ENCODE data around the gene TRIO. TPM values are rescaled to one million over a fixed set of nuclear protein-coding genes. Genes with fewer than 3 reads are reported as not detected.

TRIO gene
- total and polyA plus RNA-seq, 2 of the 8 experiments (the other 6 are each of a cell fraction or from before 2014, with no cell fraction given) = 35.1 to 69.1 TPM

- H2BK12ac ChIP-seq (ENCODE audit: low read depth, low read length) = no peak overlapping the region
- H2AFZ ChIP-seq (ENCODE audit: low read length) = no peak overlapping the region
- H3K4me1 ChIP-seq (replicated peaks in 1 of 4; ENCODE audit: control insufficient read depth in 3 of 4, insufficient read depth in 4 of 4, low read length in 3 of 4) = peaks cover 0 to 14% (median 10%) of the 10 kb centered on the region in 4 experiments; a peak in 3 of 7 replicates
- no peak overlapping the region for H3K4me2 ChIP-seq (ENCODE audit: insufficient read depth in 1 of 2, low read depth in 2 of 2, low read length in 2 of 2)
- POLR2A ChIA-PET (ENCODE audit: partially characterized antibody) = no interaction called here
- H4K20me1 ChIP-seq (replicated peaks in 1 of 2; ENCODE audit: control insufficient read depth in 1 of 2, insufficient read depth in 2 of 2, low read length in 2 of 2) = peaks cover 2 to 9% of the 10 kb centered on the region in 2 experiments
- H3K79me1 ChIP-seq (ENCODE audit: low read depth, low read length) = peaks cover 16% of the 10 kb centered on the region
- no peak for DNase-seq (ENCODE audit: low read depth in 1 of 2, low spot score in 2 of 2)
- no peak overlapping the region for H3K23ac ChIP-seq (ENCODE audit: insufficient read length)
- peaks cover 11 to 98% of the 10 kb centered on the region in 2 experiments for H3K79me2 ChIP-seq (ENCODE audit: control insufficient read depth in 1 of 2, insufficient read depth in 2 of 2, low read length in 2 of 2)
- WGBS, 2 experiments (ENCODE audit: extremely low coverage in 1 of 2, insufficient coverage in 1 of 2, insufficient read length in 1 of 2, insufficient replicate concordance in 2 of 2, low coverage in 1 of 2, low lambda C conversion rate in 2 of 2, missing lambda C conversion rate in 1 of 2) = 86% methylated on average over 7 of the region's 7 CpGs; no CpG with 5 or more reads in 1 of the 2 experiments
- H2BK20ac ChIP-seq (ENCODE audit: low read length) = no peak overlapping the region
- no peak overlapping the region for H4K8ac ChIP-seq (ENCODE audit: extremely low read depth, insufficient read depth, low read length)
- no peak overlapping the region for H3K14ac ChIP-seq (ENCODE audit: insufficient read length)
- no peak overlapping the region for H2BK120ac ChIP-seq (replicated peaks; ENCODE audit: low read depth, low read length)
- no peak overlapping the region for H3K27ac ChIP-seq (ENCODE audit: low read depth, low read length)
- CTCF ChIA-PET (ENCODE audit: partially characterized antibody) = interaction anchor here (1.3 kb wide), 1 partner anchor 15 kb away, joined by 3 read pairs; no protein-coding TSS in a partner anchor
- H3K4ac ChIP-seq (replicated peaks; ENCODE audit: insufficient read length, low read depth, low read length) = no peak overlapping the region
- no peaks in the 10 kb centered on the region for H3K9me3 ChIP-seq (ENCODE audit: insufficient read depth in 2 of 2, low read depth in 1 of 2, low read length in 1 of 2)
- H3K18ac ChIP-seq (ENCODE audit: extremely low read depth, low read length) = no peak overlapping the region
- no peaks in the 10 kb centered on the region; the same call in 1 of the 2 replicates for H3K23me2 ChIP-seq (ENCODE audit: low read depth, low read length)
- H3K4me3 ChIP-seq (ENCODE audit: extremely low read depth in 1 of 4, insufficient read depth in 2 of 4, low read depth in 3 of 4, low read length in 4 of 4) = no peak overlapping the region
- no peak overlapping the region for H2BK5ac ChIP-seq (ENCODE audit: low read depth, low read length)
- no peak overlapping the region for H4K91ac ChIP-seq (replicated peaks; ENCODE audit: insufficient read length, low read length)
- H3K56ac ChIP-seq (replicated peaks; ENCODE audit: insufficient read length, low read depth, low read length) = no peak overlapping the region
- H3K36me3 ChIP-seq (ENCODE audit: control insufficient read depth in 2 of 4, insufficient read depth in 4 of 4, low read length in 3 of 4) = no peaks in the 10 kb centered on the region
- H2AK5ac ChIP-seq (ENCODE audit: low read depth, low read length) = no peak overlapping the region
- H3K27me3 ChIP-seq (replicated peaks in 1 of 4; ENCODE audit: control insufficient read depth in 3 of 4, extremely low read depth in 1 of 4, insufficient read depth in 3 of 4, low read length in 3 of 4) = no peaks in the 10 kb centered on the region
- H4K5ac ChIP-seq (ENCODE audit: insufficient read length, low read depth, low read length) = no peak overlapping the region
- H3K9ac ChIP-seq (replicated peaks in 1 of 4; ENCODE audit: extremely low read depth in 1 of 4, low read depth in 3 of 4, low read length in 3 of 4) = no peak overlapping the region
- no peak for FAIRE-seq
- no peak overlapping the region for H2BK15ac ChIP-seq (ENCODE audit: low read length)
- TF ChIP-seq BRCA1 (IDR thresholded peaks at IDR 0.05; ENCODE audit: low read depth, low read length) (no peak), JUN (IDR thresholded peaks at IDR 0.05; ENCODE audit: low read depth, low read length) (no peak), YY1 (IDR thresholded peaks at IDR 0.05; ENCODE audit: low read depth, low read length) (no peak), KDM5A (IDR thresholded peaks at IDR 0.05; ENCODE audit: low read length) (no peak), TBP (IDR thresholded peaks at IDR 0.05; ENCODE audit: low read depth, low read length) (no peak), CHD1 (IDR thresholded peaks at IDR 0.05; ENCODE audit: low read depth, low read length) (no peak), CBX8 (IDR thresholded peaks at IDR 0.05; ENCODE audit: borderline replicate concordance, low read depth, low read length) (no peak), POLR2A (IDR thresholded peaks at IDR 0.05; ENCODE audit: control extremely low read depth in 1 of 2, low read depth in 2 of 2, low read length in 2 of 2) (no peak)
Measured at GRCh38 chr5:14229734-14230133, 86.6 kb downstream of the TRIO start.
